ENCODE data around the gene KXD1. TPM values are rescaled to one million over a fixed set of nuclear protein-coding genes. Genes with fewer than 3 reads are reported as not detected.
A peak's percentile ranks its signal among the peaks of the same experiment; 100 is the strongest.
"Not testable (repeated sequence)": the region's sequence is repeated elsewhere in the genome, so short reads cannot be mapped to it uniquely, and the experiment has no call there.

The KXD1 gene
- total RNA-seq, 4 donors from 2014 or later: 82.0 to 226 (median 142) TPM

GRCh38 chr19:18594824-18595373 lies 37.2 kb downstream of the KXD1 start:
- peaks cover 0 to 23% (median 10%) of the 10 kb centered on the region in 4 donors for H3K4me1 ChIP-seq
- peak overlapping the region; percentile 22 to 50 (median 48) for H3K4me3 ChIP-seq
- no peaks in the 10 kb centered on the region for H3K9me3 ChIP-seq
- H3K27me3 ChIP-seq: peaks cover 0 to 7% of the 10 kb centered on the region in 2 donors
- no peak for TF ChIP-seq CTCF (IDR thresholded peaks at IDR 0.05)
- TF ChIP-seq POLR2A (IDR thresholded peaks at IDR 0.05): no peak
- no peak for DNase-seq
- peaks cover 0 to 11% (median 0%) of the 10 kb centered on the region in 3 donors for H3K36me3 ChIP-seq
- H3K27ac ChIP-seq: peak overlapping the region in 1 of 4 donors; percentile 55

- TF ChIP-seq POLR2A (IDR thresholded peaks at IDR 0.05) (no peak), CTCF (IDR thresholded peaks at IDR 0.05) (no peak)
- Histone ChIP-seq H3K4me3 (no peak overlapping the region), H3K9me3 (no peaks in the 10 kb centered on the region), H3K36me3 (peaks cover 0 to 8% (median 0%) of the 10 kb centered on the region in 3 donors), H3K27ac (no peak overlapping the region), H3K27me3 (peaks cover 0 to 7% of the 10 kb centered on the region in 2 donors), H3K4me1 (peaks cover 0 to 17% (median 10%) of the 10 kb centered on the region in 4 donors)
- no peak for DNase-seq
Observed at GRCh38 chr19:18595475-18595874, 37.8 kb downstream of the KXD1 start.

GRCh38 chr19:18596752-18597157 lies 39.1 kb downstream of the KXD1 start:
- peak in 2 of 3 donors; percentile 67 to 74 for DNase-seq
- H3K27me3 ChIP-seq: peaks cover 0 to 7% of the 10 kb centered on the region in 2 donors
- H3K4me3 ChIP-seq: no peak overlapping the region
- no peaks in the 10 kb centered on the region for H3K9me3 ChIP-seq
- H3K27ac ChIP-seq: no peak overlapping the region
- TF ChIP-seq CTCF (IDR thresholded peaks at IDR 0.05) (no peak), POLR2A (IDR thresholded peaks at IDR 0.05) (no peak)
- no peaks in the 10 kb centered on the region for H3K36me3 ChIP-seq
- H3K4me1 ChIP-seq: peaks cover 0 to 17% (median 10%) of the 10 kb centered on the region in 4 donors

GRCh38 chr19:18597809-18598660 lies 40.4 kb downstream of the KXD1 start:
- Histone ChIP-seq H3K4me3 (no peak overlapping the region), H3K9me3 (no peaks in the 10 kb centered on the region), H3K4me1 (peaks cover 0 to 17% (median 10%) of the 10 kb centered on the region in 4 donors), H3K27me3 (peaks cover 0 to 7% of the 10 kb centered on the region in 2 donors), H3K27ac (no peak overlapping the region), H3K36me3 (no peaks in the 10 kb centered on the region)
- no peak for TF ChIP-seq POLR2A (IDR thresholded peaks at IDR 0.05)
- no peak for TF ChIP-seq CTCF (IDR thresholded peaks at IDR 0.05)
- DNase-seq: no peak

- Histone ChIP-seq H3K9me3 (no peaks in the 10 kb centered on the region), H3K27me3 (peaks cover 0 to 20% of the 10 kb centered on the region in 2 donors), H3K27ac (no peak overlapping the region), H3K4me3 (no peak overlapping the region), H3K4me1 (peaks cover 0 to 21% (median 10%) of the 10 kb centered on the region in 4 donors), H3K36me3 (no peaks in the 10 kb centered on the region)
- no peak for DNase-seq
- no peak for TF ChIP-seq CTCF (IDR thresholded peaks at IDR 0.05)
- no peak for TF ChIP-seq POLR2A (IDR thresholded peaks at IDR 0.05)
Observed at GRCh38 chr19:18599485-18599884, 41.8 kb downstream of the KXD1 start.

- not testable (repeated sequence) for DNase-seq, H3K4me3 ChIP-seq
- H3K27me3 ChIP-seq: peaks cover 0 to 34% of the 10 kb centered on the region in 2 donors
Observed at GRCh38 chr19:18600692-18601397, 43.2 kb downstream of the KXD1 start.

More at GRCh38 chr19:18600692-18601397, 43.2 kb downstream of the KXD1 start:
- H3K27ac ChIP-seq, H3K36me3 ChIP-seq, H3K9me3 ChIP-seq: not testable (repeated sequence)
- H3K4me1 ChIP-seq: peaks cover 0 to 15% (median 2%) of the 10 kb centered on the region in 4 donors

Data from Peyer's patch (tissue), 4 donors.